BLaER1 treated with 17β-estradiol and CSF1 and Interleukin-3, amounts not matched to agents 10 nM and 100 nM (cell line): ENCODE results near the gene SCG3.

Experiments used
- H3K27ac ChIP-seq, 11 experiments: shearing (Covaris generic); formaldehyde crosslinking; 2 replicates each; pipeline ENCODE4 v1.8.1; 2022
- H3K27me3 ChIP-seq, 11 experiments: shearing (Covaris generic); formaldehyde crosslinking; 2 replicates each; pipeline ENCODE4 v1.8.1; 2022
- H3K36me3 ChIP-seq, 11 experiments: shearing (Covaris generic); formaldehyde crosslinking; 2 replicates each; pipeline ENCODE4 v1.8.1; 2022
- H3K4me1 ChIP-seq, 10 experiments: shearing (Covaris generic); formaldehyde crosslinking; 2 replicates each; pipeline ENCODE4 v1.8.1; 2022
- H3K4me2 ChIP-seq, 11 experiments: shearing (Covaris generic); formaldehyde crosslinking; 2 replicates each; pipeline ENCODE4 v1.8.1; 2022
- H3K4me3 ChIP-seq, 10 experiments: shearing (Covaris generic); formaldehyde crosslinking; 2 replicates each; pipeline ENCODE4 v1.8.1; 2022
- H3K9ac ChIP-seq, 11 experiments: shearing (Covaris generic); formaldehyde crosslinking; 2 replicates each; pipeline ENCODE4 v1.8.1; 2022
- H3K9me3 ChIP-seq, 11 experiments: shearing (Covaris generic); formaldehyde crosslinking; replicated peaks in 1 of 11; 2 replicates each; pipeline ENCODE4 v1.8.1; 2022
- H4K20me1 ChIP-seq, 11 experiments: shearing (Covaris generic); formaldehyde crosslinking; 2 replicates each; pipeline ENCODE4 v1.8.1; 2022
- Cebpa-rat ChIP-seq, 11 experiments: shearing (Covaris generic); IDR thresholded peaks; 2 replicates each; pipeline ENCODE4 v1.8.1; 2022

SCG3 gene

DNA sequence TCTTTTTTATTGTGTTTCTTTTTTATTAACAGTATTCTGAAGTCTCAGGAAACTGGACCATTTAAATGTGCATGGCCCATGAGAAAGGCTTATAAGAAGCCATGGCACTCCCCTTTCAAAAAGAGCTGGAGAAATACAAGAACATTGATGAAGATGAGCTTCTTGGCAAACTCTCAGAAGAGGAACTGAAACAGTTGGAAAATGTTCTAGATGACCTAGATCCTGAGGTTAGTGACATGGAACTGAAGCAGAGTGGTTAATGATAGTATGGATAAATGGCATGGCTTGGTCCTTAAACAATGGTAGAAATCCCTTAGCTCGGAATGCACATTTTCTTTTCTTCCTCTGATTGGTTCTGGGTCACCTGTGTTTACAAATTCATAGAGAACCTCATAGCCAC, 85.0 kb downstream of the SCG3 start:
- Histone ChIP-seq H3K27ac (no peak overlapping the region), H3K4me3 (no peak overlapping the region), H4K20me1 (peaks cover 0 to 47% (median 0%) of the 10 kb centered on the region in 11 experiments; a peak in 2 of 22 replicates), H3K4me2 (peak overlapping the region; percentile 10 to 65 (median 43); a peak in 20 of 22 replicates), H3K4me1 (peaks cover 24 to 36% (median 27%) of the 10 kb centered on the region in 10 experiments), H3K27me3 (no peaks in the 10 kb centered on the region), H3K9me3 (peaks cover 0 to 6% (median 0%) of the 10 kb centered on the region in 11 experiments; a peak in 1 of 22 replicates), H3K36me3 (peaks cover 17 to 46% (median 32%) of the 10 kb centered on the region in 11 experiments; a peak in 20 of 22 replicates), H3K9ac (no peak overlapping the region)
- no peak for TF ChIP-seq Cebpa-rat (IDR thresholded peaks at IDR 0.05)

DNA sequence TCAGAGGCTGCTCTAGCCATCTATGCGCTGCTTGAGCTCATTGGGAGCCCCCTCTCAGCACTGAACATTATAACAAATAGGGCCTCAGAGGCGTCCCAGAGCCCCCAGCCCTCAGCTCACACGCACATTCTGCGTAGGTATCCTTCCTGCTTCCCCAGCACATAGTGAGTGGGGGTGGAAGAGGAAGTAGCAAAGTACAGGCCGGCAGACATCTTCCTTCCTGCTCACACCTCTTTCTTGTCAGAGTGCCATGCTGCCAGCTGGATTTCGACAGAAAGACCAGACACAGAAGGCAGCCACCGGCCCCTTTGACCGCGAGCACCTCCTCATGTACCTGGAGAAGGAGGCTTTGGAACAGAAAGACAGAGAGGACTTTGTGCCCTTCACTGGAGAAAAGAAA, 86.7 kb downstream of the SCG3 start:
- Histone ChIP-seq H3K4me3 (no peak overlapping the region), H3K4me2 (peak overlapping the region; percentile 43 to 78 (median 69)), H3K27me3 (no peaks in the 10 kb centered on the region), H3K9me3 (peaks cover 0 to 6% (median 0%) of the 10 kb centered on the region in 11 experiments; a peak in 1 of 22 replicates), H4K20me1 (peaks cover 0 to 37% (median 0%) of the 10 kb centered on the region in 11 experiments; a peak in 2 of 22 replicates), H3K9ac (peak overlapping the region in 3 of 11 experiments; percentile 2 to 20 (median 9); a peak in 2 of 22 replicates), H3K27ac (peak overlapping the region in 9 of 11 experiments; percentile 7 to 70 (median 33); a peak in 13 of 22 replicates), H3K36me3 (peaks cover 24 to 63% (median 47%) of the 10 kb centered on the region in 11 experiments; a peak in 21 of 22 replicates), H3K4me1 (peaks cover 24 to 43% (median 27%) of the 10 kb centered on the region in 10 experiments)
- TF ChIP-seq Cebpa-rat (IDR thresholded peaks at IDR 0.05), result no peak
